GM23248 (cell line): ENCODE data around the gene TMPRSS5.

Source experiments
- EZH2 ChIP-seq: fragments of 200-600 bp; sonication (generic); IDR thresholded peaks from 2 replicates; pipeline ENCODE4 v1.6.1; 2018; ENCODE audit warnings: antibody characterized with exemption, mild to moderate bottlenecking; ENCODE audit not compliant: insufficient read depth, poor library complexity, severe bottlenecking
- EZH2phosphoT487 ChIP-seq: fragments of 200-600 bp; sonication (generic); IDR thresholded peaks from 2 replicates; pipeline ENCODE4 v1.6.1; 2018; ENCODE audit warnings: antibody characterized with exemption, moderate library complexity, mild to moderate bottlenecking, low read depth; ENCODE audit not compliant: insufficient read depth

DNA sequence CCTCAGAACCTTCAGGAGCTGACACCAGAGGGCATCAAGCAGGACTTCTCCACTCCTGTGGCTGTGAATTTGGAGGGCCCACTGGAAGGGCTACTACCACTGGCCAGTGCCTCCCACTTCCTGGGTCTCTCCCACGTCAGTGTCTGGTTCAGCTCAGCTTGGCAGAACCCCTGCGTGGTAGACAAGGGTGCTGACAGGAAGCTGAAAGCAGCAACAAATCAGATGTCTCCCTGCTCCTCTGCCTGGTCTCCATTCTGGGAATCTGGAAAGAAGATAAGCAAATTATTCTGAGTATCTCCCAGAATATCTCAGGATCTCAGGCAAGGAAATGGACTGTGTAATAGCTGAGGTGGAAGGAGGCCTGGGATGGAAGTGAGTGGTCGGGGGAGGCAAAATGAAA lies 61.5 kb downstream of the TMPRSS5 start:
- no peak for TF ChIP-seq EZH2phosphoT487
- TF ChIP-seq EZH2 = no peak
